ENCODE data around the gene BLOC1S5. TPM values are rescaled to one million over a fixed set of nuclear protein-coding genes. Genes with fewer than 3 reads are reported as not detected.

Gene BLOC1S5
- polyA plus RNA-seq, 1 of the 3 experiments (the other 2 are of a cell fraction): 4.4 TPM

DNA sequence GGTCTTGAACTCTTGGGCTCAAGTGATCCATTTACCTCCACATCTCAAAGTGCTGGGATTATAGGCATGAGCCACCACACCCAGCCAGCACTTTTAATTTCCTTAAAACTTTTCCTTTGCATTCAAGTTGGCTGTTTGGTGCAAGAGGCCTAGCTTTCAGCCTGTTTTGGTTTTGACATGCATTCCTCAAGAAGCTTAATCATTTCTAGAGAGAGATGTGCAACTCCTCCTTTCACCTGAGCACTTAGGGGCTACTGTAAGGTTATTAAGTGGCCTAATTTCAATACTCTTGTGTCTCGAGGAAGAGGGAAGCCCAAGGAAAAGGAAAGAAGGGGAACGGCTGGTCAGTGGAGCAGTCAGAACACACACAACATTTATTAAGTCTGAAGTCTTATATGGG lies 13.8 kb upstream of the BLOC1S5 start:
- Histone ChIP-seq H2AFZ (ENCODE audit: low read depth) (no peak overlapping the region), H3K27ac (ENCODE audit: low read depth in 2 of 2, low read length in 1 of 2) (no peak overlapping the region), H3K36me3 (replicated peaks in 1 of 2; ENCODE audit: control insufficient read depth in 1 of 2, insufficient read depth in 2 of 2, low read length in 1 of 2) (peaks cover 5 to 8% of the 10 kb centered on the region in 2 experiments), H3K4me2 (no peak overlapping the region), H3K9me3 (no peaks in the 10 kb centered on the region), H4K20me1 (ENCODE audit: insufficient read depth) (no peaks in the 10 kb centered on the region), H3K4me3 (ENCODE audit: low read depth in 2 of 2, low read length in 1 of 2) (no peak overlapping the region), H3K79me2 (ENCODE audit: insufficient read depth) (peaks cover 19% of the 10 kb centered on the region; the same call in 1 of the 2 replicates), H3K4me1 (ENCODE audit: control insufficient read depth in 1 of 2, insufficient read depth in 2 of 2, low read depth in 1 of 2, low read length in 1 of 2) (peaks cover 0 to 20% of the 10 kb centered on the region in 2 experiments; a peak in 2 of 4 replicates), H3F3A (replicated peaks; ENCODE audit: insufficient read depth) (peaks cover 9% of the 10 kb centered on the region), H3K27me3 (ENCODE audit: insufficient read depth) (no peaks in the 10 kb centered on the region), H3K9ac (no peak overlapping the region), H3K9me2 (no peaks in the 10 kb centered on the region)
- no peak for DNase-seq
- WGBS (ENCODE audit: low lambda C conversion rate): 86% methylated on average over 2 of the region's 2 CpGs
- POLR2A ChIA-PET: interaction anchor here (0.7 kb wide), 1 partner anchor 203 kb away, joined by 3 read pairs; no protein-coding TSS in a partner anchor
- CTCF ChIA-PET: interaction anchor here (0.9 kb wide), 1 partner anchor 53 kb away, joined by 3 read pairs; no protein-coding TSS in a partner anchor
- TF ChIP-seq TAF1 (IDR thresholded peaks at IDR 0.05; ENCODE audit: borderline replicate concordance, low read depth, low read length) (no peak), JUND (IDR thresholded peaks at IDR 0.05) (no peak), MXI1 (IDR thresholded peaks at IDR 0.05; ENCODE audit: low read depth, low read length) (no peak), NRF1 (IDR thresholded peaks at IDR 0.05; ENCODE audit: low read depth, low read length) (no peak), NFIC (IDR thresholded peaks at IDR 0.05; ENCODE audit: borderline replicate concordance) (no peak), SMC3 (IDR thresholded peaks at IDR 0.05; ENCODE audit: low read depth, low read length) (no peak), CHD2 (IDR thresholded peaks at IDR 0.05; ENCODE audit: low read length, partially characterized antibody) (no peak), SIN3A (IDR thresholded peaks at IDR 0.05; ENCODE audit: borderline replicate concordance, low read depth, low read length) (no peak), ELF1 (IDR thresholded peaks at IDR 0.05) (no peak), FOXM1 (IDR thresholded peaks at IDR 0.05; ENCODE audit: low read depth) (no peak), POLR2AphosphoS5 (IDR thresholded peaks at IDR 0.05; ENCODE audit: low read depth, low read length) (no peak), GABPA (IDR thresholded peaks at IDR 0.05; ENCODE audit: low read depth) (no peak)
- TF ChIP-seq, protein P1, sequence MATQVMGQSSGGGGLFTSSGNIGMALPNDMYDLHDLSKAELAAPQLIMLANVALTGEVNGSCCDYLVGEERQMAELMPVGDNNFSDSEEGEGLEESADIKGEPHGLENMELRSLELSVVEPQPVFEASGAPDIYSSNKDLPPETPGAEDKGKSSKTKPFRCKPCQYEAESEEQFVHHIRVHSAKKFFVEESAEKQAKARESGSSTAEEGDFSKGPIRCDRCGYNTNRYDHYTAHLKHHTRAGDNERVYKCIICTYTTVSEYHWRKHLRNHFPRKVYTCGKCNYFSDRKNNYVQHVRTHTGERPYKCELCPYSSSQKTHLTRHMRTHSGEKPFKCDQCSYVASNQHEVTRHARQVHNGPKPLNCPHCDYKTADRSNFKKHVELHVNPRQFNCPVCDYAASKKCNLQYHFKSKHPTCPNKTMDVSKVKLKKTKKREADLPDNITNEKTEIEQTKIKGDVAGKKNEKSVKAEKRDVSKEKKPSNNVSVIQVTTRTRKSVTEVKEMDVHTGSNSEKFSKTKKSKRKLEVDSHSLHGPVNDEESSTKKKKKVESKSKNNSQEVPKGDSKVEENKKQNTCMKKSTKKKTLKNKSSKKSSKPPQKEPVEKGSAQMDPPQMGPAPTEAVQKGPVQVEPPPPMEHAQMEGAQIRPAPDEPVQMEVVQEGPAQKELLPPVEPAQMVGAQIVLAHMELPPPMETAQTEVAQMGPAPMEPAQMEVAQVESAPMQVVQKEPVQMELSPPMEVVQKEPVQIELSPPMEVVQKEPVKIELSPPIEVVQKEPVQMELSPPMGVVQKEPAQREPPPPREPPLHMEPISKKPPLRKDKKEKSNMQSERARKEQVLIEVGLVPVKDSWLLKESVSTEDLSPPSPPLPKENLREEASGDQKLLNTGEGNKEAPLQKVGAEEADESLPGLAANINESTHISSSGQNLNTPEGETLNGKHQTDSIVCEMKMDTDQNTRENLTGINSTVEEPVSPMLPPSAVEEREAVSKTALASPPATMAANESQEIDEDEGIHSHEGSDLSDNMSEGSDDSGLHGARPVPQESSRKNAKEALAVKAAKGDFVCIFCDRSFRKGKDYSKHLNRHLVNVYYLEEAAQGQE (IDR thresholded peaks at IDR 0.05; ENCODE audit: low read depth, low read length): no peak
- TF ChIP-seq, protein P2, sequence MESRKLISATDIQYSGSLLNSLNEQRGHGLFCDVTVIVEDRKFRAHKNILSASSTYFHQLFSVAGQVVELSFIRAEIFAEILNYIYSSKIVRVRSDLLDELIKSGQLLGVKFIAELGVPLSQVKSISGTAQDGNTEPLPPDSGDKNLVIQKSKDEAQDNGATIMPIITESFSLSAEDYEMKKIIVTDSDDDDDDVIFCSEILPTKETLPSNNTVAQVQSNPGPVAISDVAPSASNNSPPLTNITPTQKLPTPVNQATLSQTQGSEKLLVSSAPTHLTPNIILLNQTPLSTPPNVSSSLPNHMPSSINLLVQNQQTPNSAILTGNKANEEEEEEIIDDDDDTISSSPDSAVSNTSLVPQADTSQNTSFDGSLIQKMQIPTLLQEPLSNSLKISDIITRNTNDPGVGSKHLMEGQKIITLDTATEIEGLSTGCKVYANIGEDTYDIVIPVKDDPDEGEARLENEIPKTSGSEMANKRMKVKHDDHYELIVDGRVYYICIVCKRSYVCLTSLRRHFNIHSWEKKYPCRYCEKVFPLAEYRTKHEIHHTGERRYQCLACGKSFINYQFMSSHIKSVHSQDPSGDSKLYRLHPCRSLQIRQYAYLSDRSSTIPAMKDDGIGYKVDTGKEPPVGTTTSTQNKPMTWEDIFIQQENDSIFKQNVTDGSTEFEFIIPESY (IDR thresholded peaks at IDR 0.05; ENCODE audit: borderline replicate concordance, low read depth): no peak
- TF ChIP-seq, protein P3, sequence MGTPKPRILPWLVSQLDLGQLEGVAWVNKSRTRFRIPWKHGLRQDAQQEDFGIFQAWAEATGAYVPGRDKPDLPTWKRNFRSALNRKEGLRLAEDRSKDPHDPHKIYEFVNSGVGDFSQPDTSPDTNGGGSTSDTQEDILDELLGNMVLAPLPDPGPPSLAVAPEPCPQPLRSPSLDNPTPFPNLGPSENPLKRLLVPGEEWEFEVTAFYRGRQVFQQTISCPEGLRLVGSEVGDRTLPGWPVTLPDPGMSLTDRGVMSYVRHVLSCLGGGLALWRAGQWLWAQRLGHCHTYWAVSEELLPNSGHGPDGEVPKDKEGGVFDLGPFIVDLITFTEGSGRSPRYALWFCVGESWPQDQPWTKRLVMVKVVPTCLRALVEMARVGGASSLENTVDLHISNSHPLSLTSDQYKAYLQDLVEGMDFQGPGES (IDR thresholded peaks at IDR 0.05; ENCODE audit: low read depth, low read length): no peak
- TF ChIP-seq, protein P4, sequence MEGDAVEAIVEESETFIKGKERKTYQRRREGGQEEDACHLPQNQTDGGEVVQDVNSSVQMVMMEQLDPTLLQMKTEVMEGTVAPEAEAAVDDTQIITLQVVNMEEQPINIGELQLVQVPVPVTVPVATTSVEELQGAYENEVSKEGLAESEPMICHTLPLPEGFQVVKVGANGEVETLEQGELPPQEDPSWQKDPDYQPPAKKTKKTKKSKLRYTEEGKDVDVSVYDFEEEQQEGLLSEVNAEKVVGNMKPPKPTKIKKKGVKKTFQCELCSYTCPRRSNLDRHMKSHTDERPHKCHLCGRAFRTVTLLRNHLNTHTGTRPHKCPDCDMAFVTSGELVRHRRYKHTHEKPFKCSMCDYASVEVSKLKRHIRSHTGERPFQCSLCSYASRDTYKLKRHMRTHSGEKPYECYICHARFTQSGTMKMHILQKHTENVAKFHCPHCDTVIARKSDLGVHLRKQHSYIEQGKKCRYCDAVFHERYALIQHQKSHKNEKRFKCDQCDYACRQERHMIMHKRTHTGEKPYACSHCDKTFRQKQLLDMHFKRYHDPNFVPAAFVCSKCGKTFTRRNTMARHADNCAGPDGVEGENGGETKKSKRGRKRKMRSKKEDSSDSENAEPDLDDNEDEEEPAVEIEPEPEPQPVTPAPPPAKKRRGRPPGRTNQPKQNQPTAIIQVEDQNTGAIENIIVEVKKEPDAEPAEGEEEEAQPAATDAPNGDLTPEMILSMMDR (IDR thresholded peaks at IDR 0.05): no peak
- TF ChIP-seq, protein P5, sequence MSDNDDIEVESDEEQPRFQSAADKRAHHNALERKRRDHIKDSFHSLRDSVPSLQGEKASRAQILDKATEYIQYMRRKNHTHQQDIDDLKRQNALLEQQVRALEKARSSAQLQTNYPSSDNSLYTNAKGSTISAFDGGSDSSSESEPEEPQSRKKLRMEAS (IDR thresholded peaks at IDR 0.05; ENCODE audit: low read depth): no peak

Measured in SK-N-SH (cell line).